ENCODE results near the gene LMCD1. TPM values are rescaled to one million over a fixed set of nuclear protein-coding genes. Genes with fewer than 3 reads are reported as not detected.
A peak's percentile ranks its signal among the peaks of the same experiment; 100 is the strongest.

LMCD1 gene
- total RNA-seq, 4 donors from 2014 or later: 1.6 to 90.8 (median 12.3) TPM

DNA sequence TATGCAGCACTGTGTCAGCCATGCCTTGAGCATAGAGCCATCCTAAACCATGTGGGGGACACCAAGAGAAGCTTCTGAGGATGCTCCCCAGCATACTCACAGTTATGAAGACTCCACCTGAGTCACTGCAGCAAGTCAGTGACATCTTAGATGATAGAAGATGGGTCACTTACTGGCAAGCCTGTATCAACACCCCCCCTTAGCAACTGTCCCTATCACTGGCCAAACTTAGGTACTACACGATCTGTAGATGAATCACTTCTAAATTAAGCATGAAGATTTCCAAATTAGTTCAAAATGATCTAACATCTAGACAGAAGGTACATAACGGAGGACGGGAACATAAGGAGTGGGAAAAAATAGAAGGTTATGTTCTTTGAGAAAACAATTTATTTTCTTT lies 13.2 kb upstream of the LMCD1 start:
- H3K27me3 ChIP-seq: no peaks in the 10 kb centered on the region
- no peaks in the 10 kb centered on the region for H3K9me3 ChIP-seq
- TF ChIP-seq POLR2A (IDR thresholded peaks at IDR 0.05): no peak
- TF ChIP-seq, protein P1, sequence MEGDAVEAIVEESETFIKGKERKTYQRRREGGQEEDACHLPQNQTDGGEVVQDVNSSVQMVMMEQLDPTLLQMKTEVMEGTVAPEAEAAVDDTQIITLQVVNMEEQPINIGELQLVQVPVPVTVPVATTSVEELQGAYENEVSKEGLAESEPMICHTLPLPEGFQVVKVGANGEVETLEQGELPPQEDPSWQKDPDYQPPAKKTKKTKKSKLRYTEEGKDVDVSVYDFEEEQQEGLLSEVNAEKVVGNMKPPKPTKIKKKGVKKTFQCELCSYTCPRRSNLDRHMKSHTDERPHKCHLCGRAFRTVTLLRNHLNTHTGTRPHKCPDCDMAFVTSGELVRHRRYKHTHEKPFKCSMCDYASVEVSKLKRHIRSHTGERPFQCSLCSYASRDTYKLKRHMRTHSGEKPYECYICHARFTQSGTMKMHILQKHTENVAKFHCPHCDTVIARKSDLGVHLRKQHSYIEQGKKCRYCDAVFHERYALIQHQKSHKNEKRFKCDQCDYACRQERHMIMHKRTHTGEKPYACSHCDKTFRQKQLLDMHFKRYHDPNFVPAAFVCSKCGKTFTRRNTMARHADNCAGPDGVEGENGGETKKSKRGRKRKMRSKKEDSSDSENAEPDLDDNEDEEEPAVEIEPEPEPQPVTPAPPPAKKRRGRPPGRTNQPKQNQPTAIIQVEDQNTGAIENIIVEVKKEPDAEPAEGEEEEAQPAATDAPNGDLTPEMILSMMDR (IDR thresholded peaks at IDR 0.05): no peak

DNA sequence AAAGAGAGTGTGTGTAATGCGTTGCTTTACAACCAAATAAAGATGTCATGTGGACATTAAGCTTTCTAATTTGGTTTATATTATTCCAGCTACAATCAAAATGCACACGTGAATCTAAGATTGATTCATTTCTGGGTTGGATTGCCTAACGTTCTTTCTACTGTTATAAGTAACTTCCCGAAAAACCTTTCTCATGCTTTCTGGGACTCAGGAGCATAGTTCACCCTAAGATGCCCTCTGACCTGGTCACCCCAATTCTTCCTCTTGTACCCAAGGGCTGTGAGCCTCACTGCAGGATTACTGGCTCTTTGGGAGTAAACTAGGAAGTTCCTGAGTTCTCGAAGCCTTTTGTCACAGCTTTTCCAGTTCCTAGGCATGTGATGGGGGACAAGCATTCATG lies 12.7 kb upstream of the LMCD1 start:
- no peak for DNase-seq
- H3K27ac ChIP-seq: no peak overlapping the region
- TF ChIP-seq POLR2A (IDR thresholded peaks at IDR 0.05): no peak
- TF ChIP-seq, protein P1 (IDR thresholded peaks at IDR 0.05): no peak

More for the DNA sequence above, 13.2 kb upstream of the LMCD1 start:
- no peak overlapping the region for H3K27ac ChIP-seq
- no peaks in the 10 kb centered on the region for H3K4me1 ChIP-seq
- H3K4me3 ChIP-seq: no peak overlapping the region
- no peaks in the 10 kb centered on the region for H3K36me3 ChIP-seq
- no peak for DNase-seq

DNA sequence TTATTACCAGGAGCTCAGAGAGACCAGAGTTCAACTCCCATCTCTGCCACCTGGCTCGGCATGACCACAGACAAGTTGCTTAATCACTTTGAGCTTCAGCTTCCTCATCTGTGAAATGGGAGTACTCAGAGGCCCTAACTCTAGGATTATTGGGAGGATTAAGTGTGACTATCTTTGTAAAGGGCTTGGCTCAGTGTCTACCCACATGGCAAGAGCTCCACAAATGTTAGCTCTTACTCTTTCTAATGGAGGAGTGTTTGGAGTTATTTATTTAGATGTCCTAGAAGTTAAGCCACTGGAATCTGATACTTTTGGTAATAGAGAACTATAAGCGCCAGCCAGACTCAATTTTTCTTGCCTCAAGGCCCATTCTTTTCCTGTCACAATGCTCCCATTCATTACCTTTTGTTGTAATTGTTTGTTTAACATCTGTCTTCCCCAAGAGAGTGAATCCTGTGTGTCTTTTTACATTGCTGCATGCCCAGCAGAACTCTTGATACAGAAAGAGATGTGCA lies 12.3 kb upstream of the LMCD1 start:
- Histone ChIP-seq H3K27me3 (no peaks in the 10 kb centered on the region), H3K9me3 (no peaks in the 10 kb centered on the region), H3K36me3 (no peaks in the 10 kb centered on the region), H3K27ac (peak overlapping the region in 1 of 4 donors; percentile 18), H3K4me3 (no peak overlapping the region), H3K4me1 (no peaks in the 10 kb centered on the region)
- no peak for TF ChIP-seq POLR2A (IDR thresholded peaks at IDR 0.05)
- TF ChIP-seq, protein P1 (IDR thresholded peaks at IDR 0.05): no peak
- no peak for DNase-seq

More for the DNA sequence above, 12.7 kb upstream of the LMCD1 start:
- H3K36me3 ChIP-seq: no peaks in the 10 kb centered on the region
- no peaks in the 10 kb centered on the region for H3K27me3 ChIP-seq
- H3K9me3 ChIP-seq: no peaks in the 10 kb centered on the region
- no peaks in the 10 kb centered on the region for H3K4me1 ChIP-seq
- H3K4me3 ChIP-seq: no peak overlapping the region

DNA sequence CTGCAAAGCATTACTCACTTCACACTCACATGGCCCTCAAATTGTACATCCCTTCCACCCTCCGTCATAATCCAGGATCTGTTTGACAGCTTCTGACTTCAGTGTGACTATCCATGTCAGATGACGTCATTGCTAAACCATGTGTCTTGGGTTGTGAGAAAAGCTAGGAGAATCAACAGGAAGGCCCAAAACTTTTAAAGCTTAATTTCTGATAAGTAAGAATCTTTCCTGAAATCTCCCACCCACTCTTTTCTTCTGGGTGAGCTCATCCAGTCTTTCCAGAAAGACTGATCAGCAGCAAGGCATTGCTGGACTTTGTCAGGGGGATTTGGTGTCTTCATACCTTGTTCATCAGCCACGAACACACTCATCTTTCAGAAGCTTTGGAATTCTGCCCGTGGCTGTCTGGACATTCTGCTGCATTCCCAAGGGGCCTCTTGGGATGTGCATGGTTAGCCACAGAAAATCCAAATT lies 11.5 kb upstream of the LMCD1 start:
- no peak for TF ChIP-seq POLR2A (IDR thresholded peaks at IDR 0.05)
- TF ChIP-seq, protein P1 (IDR thresholded peaks at IDR 0.05): no peak
- no peaks in the 10 kb centered on the region for H3K4me1 ChIP-seq
- H3K4me3 ChIP-seq: no peak overlapping the region
- H3K27ac ChIP-seq: no peak overlapping the region
- H3K36me3 ChIP-seq: no peaks in the 10 kb centered on the region
- H3K27me3 ChIP-seq: no peaks in the 10 kb centered on the region
- DNase-seq: no peak
- H3K9me3 ChIP-seq: no peaks in the 10 kb centered on the region

DNA sequence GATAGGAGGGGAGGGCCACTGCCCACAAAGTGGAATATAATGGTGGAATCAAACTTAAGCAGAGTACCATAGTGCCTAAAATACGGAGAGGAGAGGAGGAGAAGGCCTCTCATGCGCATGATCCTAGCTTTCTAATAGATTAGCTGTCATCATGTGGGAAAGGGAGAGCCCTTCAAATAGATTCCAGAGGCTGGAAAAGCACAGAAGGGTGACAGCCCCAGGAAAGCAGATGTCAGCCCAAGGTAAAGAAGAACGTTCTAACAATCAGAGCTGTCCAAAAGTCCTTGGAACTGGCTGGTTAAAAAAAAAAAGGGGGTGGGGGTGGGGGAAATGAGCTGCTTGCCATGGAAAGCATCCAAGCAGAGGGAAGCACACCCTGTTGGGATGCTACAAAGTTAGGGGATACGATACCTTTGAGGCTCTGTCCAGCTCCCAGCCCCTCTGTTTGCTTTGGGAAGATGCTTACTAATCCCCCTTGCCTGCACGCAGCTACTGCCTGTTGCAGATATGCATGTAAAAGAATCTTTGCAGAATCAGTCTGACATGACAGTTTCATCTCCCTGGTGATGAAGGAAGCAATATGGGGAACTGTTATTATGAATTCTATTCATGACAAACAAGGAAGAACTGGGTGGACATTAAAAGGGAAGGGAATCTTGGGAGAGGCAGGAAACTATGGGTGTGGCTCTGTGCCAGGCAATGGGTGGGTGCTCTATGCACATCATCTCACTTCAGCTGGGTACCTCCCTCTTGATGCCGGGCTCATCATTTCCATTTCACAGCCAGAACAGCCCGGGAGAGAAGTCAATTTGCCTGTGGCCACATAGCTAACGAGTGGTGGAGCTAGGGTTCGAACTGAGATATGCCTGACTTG lies 10.1 kb upstream of the LMCD1 start:
- Histone ChIP-seq H3K4me3 (no peak overlapping the region), H3K27me3 (no peaks in the 10 kb centered on the region), H3K4me1 (no peaks in the 10 kb centered on the region), H3K36me3 (no peaks in the 10 kb centered on the region), H3K27ac (no peak overlapping the region), H3K9me3 (no peaks in the 10 kb centered on the region)
- TF ChIP-seq, protein P1 (IDR thresholded peaks at IDR 0.05): no peak
- no peak for TF ChIP-seq POLR2A (IDR thresholded peaks at IDR 0.05)
- DNase-seq: no peak
